Measurements from ENCODE around the gene VPS45. TPM values are rescaled to one million over a fixed set of nuclear protein-coding genes. Genes with fewer than 3 reads are reported as not detected.

VPS45 gene
- total RNA-seq, 4 donors from 2014 or later, result 27.7 to 30.9 (median 29.3) TPM

DNA sequence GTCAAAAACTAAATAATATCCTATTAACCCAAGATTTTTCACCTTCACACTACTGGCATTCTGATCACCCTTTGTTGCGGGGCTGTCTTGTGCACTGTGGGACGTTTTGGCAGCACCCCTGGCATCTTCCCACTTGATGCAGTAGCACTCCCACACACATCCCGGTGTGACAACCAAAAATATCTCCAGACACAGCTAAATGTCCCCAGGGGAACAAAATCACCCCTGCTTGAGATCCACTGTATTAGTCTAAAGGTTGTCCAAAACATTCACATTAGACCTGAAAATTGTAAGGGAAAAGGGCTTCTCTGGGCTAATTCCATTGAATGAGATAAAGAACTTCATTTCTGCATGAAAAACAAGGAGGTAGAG lies 120.0 kb downstream of the VPS45 start:
- no peak for DNase-seq (ENCODE audit: low spot score in 2 of 2)
- TF ChIP-seq, protein P1, sequence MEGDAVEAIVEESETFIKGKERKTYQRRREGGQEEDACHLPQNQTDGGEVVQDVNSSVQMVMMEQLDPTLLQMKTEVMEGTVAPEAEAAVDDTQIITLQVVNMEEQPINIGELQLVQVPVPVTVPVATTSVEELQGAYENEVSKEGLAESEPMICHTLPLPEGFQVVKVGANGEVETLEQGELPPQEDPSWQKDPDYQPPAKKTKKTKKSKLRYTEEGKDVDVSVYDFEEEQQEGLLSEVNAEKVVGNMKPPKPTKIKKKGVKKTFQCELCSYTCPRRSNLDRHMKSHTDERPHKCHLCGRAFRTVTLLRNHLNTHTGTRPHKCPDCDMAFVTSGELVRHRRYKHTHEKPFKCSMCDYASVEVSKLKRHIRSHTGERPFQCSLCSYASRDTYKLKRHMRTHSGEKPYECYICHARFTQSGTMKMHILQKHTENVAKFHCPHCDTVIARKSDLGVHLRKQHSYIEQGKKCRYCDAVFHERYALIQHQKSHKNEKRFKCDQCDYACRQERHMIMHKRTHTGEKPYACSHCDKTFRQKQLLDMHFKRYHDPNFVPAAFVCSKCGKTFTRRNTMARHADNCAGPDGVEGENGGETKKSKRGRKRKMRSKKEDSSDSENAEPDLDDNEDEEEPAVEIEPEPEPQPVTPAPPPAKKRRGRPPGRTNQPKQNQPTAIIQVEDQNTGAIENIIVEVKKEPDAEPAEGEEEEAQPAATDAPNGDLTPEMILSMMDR (IDR thresholded peaks at IDR 0.05), result no peak
- TF ChIP-seq POLR2A (IDR thresholded peaks at IDR 0.05), result no peak
- intact Hi-C loops (cut with DNase I; ENCODE audit: low total_unique reads), result no loop called here
- H3K4me3 ChIP-seq (ENCODE audit: low read depth, poor library complexity, severe bottlenecking), result no peak overlapping the region
- WGBS, 2 donors, result 4 to 7% methylated on average over 3 of the region's 3 CpGs

DNA sequence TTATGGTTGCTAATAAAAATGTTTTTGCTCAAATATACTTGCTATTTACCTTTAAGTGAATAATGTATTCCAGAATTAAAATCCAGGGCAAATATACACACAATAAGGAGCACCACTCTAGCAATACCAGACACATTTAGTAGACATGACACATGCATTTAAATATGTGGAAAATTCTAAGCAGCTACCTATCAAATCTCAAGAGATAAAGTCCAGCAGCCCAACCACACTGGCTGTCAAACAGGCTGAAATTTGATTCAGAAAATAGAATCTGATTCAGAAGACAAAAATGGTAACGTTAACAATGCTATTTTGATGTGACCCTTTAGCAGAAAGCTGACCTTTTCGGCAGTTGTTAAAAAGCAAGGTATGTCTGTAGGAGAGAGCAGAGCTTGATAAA lies 124.4 kb downstream of the VPS45 start:
- 79 to 82% methylated on average over 2 of the region's 2 CpGs for WGBS, 2 donors
- no peak for DNase-seq (ENCODE audit: low spot score in 2 of 2)
- H3K4me3 ChIP-seq (ENCODE audit: low read depth, poor library complexity, severe bottlenecking), result no peak overlapping the region
- intact Hi-C loops (cut with DNase I; ENCODE audit: low total_unique reads), result no loop called here
- TF ChIP-seq POLR2A (IDR thresholded peaks at IDR 0.05), result no peak
- TF ChIP-seq, protein P1 (IDR thresholded peaks at IDR 0.05), result no peak

DNA sequence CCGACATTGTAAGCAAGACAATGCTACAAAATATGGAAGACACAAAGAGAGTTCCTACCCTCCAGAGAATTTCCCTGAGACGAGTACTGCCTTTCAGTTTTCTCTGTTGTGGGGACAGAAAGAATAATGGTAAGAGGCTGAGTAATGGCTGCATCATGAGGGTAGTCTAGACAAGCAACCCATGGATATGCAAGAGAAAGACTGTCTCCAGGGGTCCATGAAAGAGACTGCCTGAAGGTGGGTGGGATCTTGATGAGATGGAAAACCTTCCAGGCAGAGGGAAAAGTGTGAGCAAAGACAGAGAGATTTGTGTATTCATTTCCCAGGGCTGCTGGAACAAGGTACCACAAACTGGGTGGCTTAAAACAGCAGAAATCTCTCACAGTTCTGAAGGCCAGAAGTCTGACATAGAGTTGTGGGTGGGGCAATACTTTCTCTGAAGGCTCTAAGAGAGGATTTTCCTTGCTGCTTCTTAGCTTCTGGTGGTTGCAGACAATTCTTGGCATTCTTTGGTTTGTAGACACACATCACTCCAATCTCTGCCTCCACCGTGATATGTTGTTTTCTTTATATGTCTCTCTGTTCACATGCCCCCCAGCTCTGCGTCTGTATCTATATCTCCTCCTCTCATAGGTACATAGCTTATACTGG lies 126.9 kb downstream of the VPS45 start:
- TF ChIP-seq, protein P1 (IDR thresholded peaks at IDR 0.05), result no peak
- TF ChIP-seq POLR2A (IDR thresholded peaks at IDR 0.05), result no peak
- intact Hi-C loops (cut with DNase I; ENCODE audit: low total_unique reads), result no loop called here
- 79 to 88% methylated on average over 4 of the region's 4 CpGs for WGBS, 2 donors
- DNase-seq (ENCODE audit: low spot score in 2 of 2), result no peak
- no peak overlapping the region for H3K4me3 ChIP-seq (ENCODE audit: low read depth, poor library complexity, severe bottlenecking)

Other genes starting within 250 kb of the VPS45 start
- 10 to 100 TPM; 30.6 to 63.0 (median 46.0) TPM for gene BOLA1, start 168.2 kb upstream of the VPS45 start, total RNA-seq
- 1 to 10 TPM in 1 of 4 donors, under 1 TPM in 3; 0.27 to 1.1 (median 0.55) TPM for gene SV2A, start 149.9 kb upstream of the VPS45 start, total RNA-seq
- 10 to 100 TPM; 14.9 to 21.6 (median 18.3) TPM for gene SF3B4, start 140.0 kb upstream of the VPS45 start, total RNA-seq
- 10 to 100 TPM; 15.6 to 21.4 (median 19.0) TPM for gene MTMR11, start 130.9 kb upstream of the VPS45 start, total RNA-seq
- 10 to 100 TPM; 16.9 to 21.4 (median 18.4) TPM for gene OTUD7B, start 57.0 kb upstream of the VPS45 start, total RNA-seq
- gene PLEKHO1, start 82.1 kb downstream of the VPS45 start, total RNA-seq, result 10 to 100 TPM in 3 of 4 donors, 1 to 10 TPM in 1; 8.7 to 15.4 (median 11.4) TPM
- 10 to 100 TPM; 12.3 to 14.2 (median 13.2) TPM for gene ANP32E, start 168.3 kb downstream of the VPS45 start, total RNA-seq
- gene CA14, start 190.0 kb downstream of the VPS45 start, total RNA-seq, result 1 to 10 TPM in 1 of 4 donors, under 1 TPM in 3; 0.30 to 1.8 (median 0.51) TPM
- gene APH1A, start 201.2 kb downstream of the VPS45 start, total RNA-seq, result 100 to 1,000 TPM; 113 to 139 (median 126) TPM
- 1 to 10 TPM in 2 of 4 donors, under 1 TPM in 1, not detected in 1; 0.46 to 3.4 (median 3.4) TPM for gene C1orf54, start 205.0 kb downstream of the VPS45 start, total RNA-seq
- gene CIART, start 214.8 kb downstream of the VPS45 start, total RNA-seq, result 10 to 100 TPM; 16.1 to 34.8 (median 23.4) TPM
- gene MRPS21, start 226.1 kb downstream of the VPS45 start, total RNA-seq, result 10 to 100 TPM; 34.1 to 49.7 (median 38.0) TPM

All from lower leg skin (tissue), 4 donors.